CD4-positive, alpha-beta T cell (primary cell): Measurements from ENCODE around the gene LMOD1. TPM values are rescaled to one million over a fixed set of nuclear protein-coding genes. Genes with fewer than 3 reads are reported as not detected.

ENCODE experiments used
- ATAC-seq: fragments of 200-7000 bp; cut with Tn5 transposase; one replicate; pipeline ENCODE4 v1.10.0; 2022; ENCODE audit warnings: mild to moderate bottlenecking; ENCODE audit not compliant: poor library complexity
- CTCF ChIA-PET: fragments of 350-600 bp; sonication (Branson Sonifier 250); formaldehyde crosslinking; loops from one replicate; lab custom pipeline; 2021; ENCODE audit warnings: antibody characterized with exemption, inconsistent platforms; lab: Charles Lee
- POLR2A ChIA-PET: fragments of 350-600 bp; sonication (Branson Sonifier 250); formaldehyde crosslinking; loops from one replicate; lab custom pipeline; 2021; ENCODE audit warnings: antibody characterized with exemption, inconsistent platforms; lab: Charles Lee
- DNase-seq, 14 experiments: peaks; one replicate each; pipeline ENCODE4 v3.0.0-alpha.2; 2013 to 2020; ENCODE audit warnings: mixed read lengths in 2 of 14
- H3K27ac ChIP-seq, 2 donors: one replicate each; pipeline versions ENCODE4 v1.5.1 to v1.7.0; 2013; ENCODE audit warnings: low read length in 2 of 2, low read depth in 1 of 2, mild to moderate bottlenecking in 1 of 2
- H3K27me3 ChIP-seq, 2 experiments: 1 replicate in 1 of 2; 2 replicates in 1 of 2; pipeline versions ENCODE4 v1.6.1 to v1.7.0; 2013; ENCODE audit warnings: low read length in 2 of 2, control low read depth in 1 of 2, mild to moderate bottlenecking in 1 of 2, moderate library complexity in 1 of 2; ENCODE audit not compliant: insufficient read depth in 2 of 2, control insufficient read depth in 1 of 2
- H3K36me3 ChIP-seq: one replicate; pipeline ENCODE4 v1.6.1; 2013; ENCODE audit warnings: low read length, control low read depth; ENCODE audit not compliant: insufficient read depth
- H3K4me1 ChIP-seq: one replicate; pipeline ENCODE4 v1.6.1; 2013; ENCODE audit warnings: low read length, control low read depth; ENCODE audit not compliant: insufficient read depth
- H3K4me3 ChIP-seq: one replicate; pipeline ENCODE4 v1.5.1; 2013; ENCODE audit warnings: mild to moderate bottlenecking, low read length, moderate library complexity
- H3K9me3 ChIP-seq, 2 experiments: 1 replicate in 1 of 2; 2 replicates in 1 of 2; pipeline versions ENCODE4 v1.6.1 to v1.7.0; 2013; ENCODE audit warnings: low read length in 2 of 2, mild to moderate bottlenecking in 2 of 2, control low read depth in 1 of 2, moderate library complexity in 1 of 2; ENCODE audit not compliant: control insufficient read depth in 1 of 2, insufficient read depth in 1 of 2
- H3K27ac Mint-ChIP-seq: one replicate; pipeline ENCODE4 v1.8.0; 2020; ENCODE audit warnings: mixed read lengths
- H3K27me3 Mint-ChIP-seq: one replicate; pipeline ENCODE4 v1.8.0; 2021; ENCODE audit warnings: mixed read lengths
- H3K36me3 Mint-ChIP-seq: one replicate; pipeline ENCODE4 v1.8.0; 2021; ENCODE audit warnings: low read depth, mixed read lengths
- H3K4me1 Mint-ChIP-seq: one replicate; pipeline ENCODE4 v1.8.0; 2021; ENCODE audit warnings: low read depth, mixed read lengths
- H3K4me3 Mint-ChIP-seq: one replicate; pipeline ENCODE4 v1.8.0; 2020; ENCODE audit warnings: mild to moderate bottlenecking, mixed read lengths
- H3K9me3 Mint-ChIP-seq: one replicate; pipeline ENCODE4 v1.8.0; 2020; ENCODE audit warnings: mixed read lengths
- intact Hi-C, 2 experiments: fragments of 100-400 bp; cut with DNase I in 1 of 2; cut with micrococcal nuclease in 1 of 2; formaldehyde crosslinking; loops; one replicate each; pipeline versions ENCODE4 v1.15.1 to v1.9.0; 2023 to 2025; cut with DNase I, micrococcal nuclease
- total RNA-seq, 174 experiments: library from RNA in 2 of 174; stranded (reverse) in 2 of 174; gene quantifications; one replicate each; pipeline ENCODE4 v1.2.3 and lab custom pipeline; 2021 to 2026
- TF ChIP-seq, protein P1 (sequence below): fragments of 200-600 bp; IDR thresholded peaks from one replicate; pipeline ENCODE4 v1.8.0; 2022; ENCODE audit warnings: antibody characterized with exemption, mild to moderate bottlenecking

LMOD1 gene
- total RNA-seq, 2 experiments from 2014 or later = not detected

DNA sequence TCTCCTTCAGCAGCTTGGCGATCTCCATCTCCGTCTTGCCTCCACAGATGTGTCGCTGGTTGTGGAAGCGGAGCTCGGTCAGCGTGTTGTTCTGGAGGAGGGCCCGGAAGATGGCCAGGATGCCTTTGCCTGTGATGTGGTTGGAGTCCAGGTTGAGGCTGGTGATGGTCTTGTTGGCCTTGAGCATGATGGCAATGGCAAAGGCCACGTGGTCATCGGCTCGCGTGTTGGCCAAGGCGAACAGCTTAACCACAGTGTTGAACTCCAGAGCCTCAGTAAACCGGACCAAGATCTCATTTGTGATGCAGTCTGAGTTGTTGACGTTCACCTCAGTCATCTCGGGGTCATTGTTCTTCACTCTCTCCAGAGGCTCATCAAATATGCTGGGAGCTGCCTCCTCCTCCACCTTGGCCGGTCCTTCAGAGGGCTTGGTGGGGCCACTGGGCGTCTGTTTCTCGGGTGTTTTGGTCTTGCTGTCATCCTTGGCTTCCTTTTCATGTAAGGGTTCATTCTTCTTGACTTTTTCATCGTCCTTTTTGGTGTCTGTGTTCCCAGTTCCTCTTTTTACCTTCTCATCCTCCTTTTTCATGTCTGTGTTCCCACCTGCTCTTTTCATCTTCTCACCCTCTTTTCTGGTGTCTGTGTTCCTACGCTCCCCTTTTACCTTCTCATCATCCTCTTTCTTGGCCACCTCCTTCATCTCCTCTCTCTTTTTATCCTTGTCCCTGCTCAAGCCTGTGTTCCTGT is 46.5 kb downstream of the LMOD1 start:
- Histone ChIP-seq H3K4me3 (no peak overlapping the region), H3K36me3 (no peaks in the 10 kb centered on the region), H3K27ac (no peak overlapping the region), H3K4me1 (peaks cover 9% of the 10 kb centered on the region), H3K9me3 (no peaks in the 10 kb centered on the region), H3K27me3 (no peaks in the 10 kb centered on the region)
- Mint-ChIP-seq H3K27me3 (peaks cover 11% of the 10 kb centered on the region), H3K27ac (no peak overlapping the region), H3K9me3 (no peaks in the 10 kb centered on the region), H3K36me3 (no peaks in the 10 kb centered on the region), H3K4me1 (peaks cover 7% of the 10 kb centered on the region), H3K4me3 (no peak overlapping the region)
- TF ChIP-seq, protein P1, sequence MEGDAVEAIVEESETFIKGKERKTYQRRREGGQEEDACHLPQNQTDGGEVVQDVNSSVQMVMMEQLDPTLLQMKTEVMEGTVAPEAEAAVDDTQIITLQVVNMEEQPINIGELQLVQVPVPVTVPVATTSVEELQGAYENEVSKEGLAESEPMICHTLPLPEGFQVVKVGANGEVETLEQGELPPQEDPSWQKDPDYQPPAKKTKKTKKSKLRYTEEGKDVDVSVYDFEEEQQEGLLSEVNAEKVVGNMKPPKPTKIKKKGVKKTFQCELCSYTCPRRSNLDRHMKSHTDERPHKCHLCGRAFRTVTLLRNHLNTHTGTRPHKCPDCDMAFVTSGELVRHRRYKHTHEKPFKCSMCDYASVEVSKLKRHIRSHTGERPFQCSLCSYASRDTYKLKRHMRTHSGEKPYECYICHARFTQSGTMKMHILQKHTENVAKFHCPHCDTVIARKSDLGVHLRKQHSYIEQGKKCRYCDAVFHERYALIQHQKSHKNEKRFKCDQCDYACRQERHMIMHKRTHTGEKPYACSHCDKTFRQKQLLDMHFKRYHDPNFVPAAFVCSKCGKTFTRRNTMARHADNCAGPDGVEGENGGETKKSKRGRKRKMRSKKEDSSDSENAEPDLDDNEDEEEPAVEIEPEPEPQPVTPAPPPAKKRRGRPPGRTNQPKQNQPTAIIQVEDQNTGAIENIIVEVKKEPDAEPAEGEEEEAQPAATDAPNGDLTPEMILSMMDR = no peak
- ATAC-seq = no peak
- no peak for DNase-seq
- ChIA-PET CTCF (interaction anchor here (0.6 kb wide), 1 partner anchor 78 kb away, joined by 3 read pairs; no protein-coding TSS in a partner anchor), POLR2A (no interaction called here)
- intact Hi-C loops = loop anchor here (5.0 kb wide), 2 partner anchors 57 to 237 kb away; partner anchors contain the start of gene TIMM17A (in 2 of the 2)

DNA sequence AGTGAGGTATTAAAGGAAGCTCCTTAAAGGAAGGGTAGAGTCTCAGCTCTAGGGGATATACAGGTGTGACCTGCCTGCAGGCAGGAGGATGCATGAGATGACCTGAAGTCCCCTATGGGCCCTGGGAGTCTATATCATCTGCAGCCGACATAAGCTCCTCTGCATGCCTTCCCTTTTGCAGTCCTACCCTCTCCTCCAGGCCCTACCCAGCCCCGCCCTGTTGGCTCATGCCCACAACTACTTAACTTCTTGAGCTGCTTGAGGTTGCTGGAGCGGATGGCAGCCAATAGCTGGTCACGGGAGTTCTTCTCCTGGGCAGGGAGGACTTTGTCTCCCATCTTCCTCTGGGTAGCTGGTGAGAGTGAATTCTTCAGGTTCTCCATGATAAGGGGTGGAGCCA is 47.4 kb downstream of the LMOD1 start:
- Histone ChIP-seq H3K27ac (no peak overlapping the region), H3K4me1 (peaks cover 9% of the 10 kb centered on the region), H3K27me3 (no peaks in the 10 kb centered on the region), H3K4me3 (no peak overlapping the region), H3K9me3 (no peaks in the 10 kb centered on the region), H3K36me3 (no peaks in the 10 kb centered on the region)
- Mint-ChIP-seq H3K4me3 (no peak overlapping the region), H3K4me1 (peaks cover 7% of the 10 kb centered on the region), H3K27me3 (peaks cover 19% of the 10 kb centered on the region), H3K9me3 (no peaks in the 10 kb centered on the region), H3K27ac (no peak overlapping the region), H3K36me3 (no peaks in the 10 kb centered on the region)
- DNase-seq (no peak), ATAC-seq (no peak)
- POLR2A ChIA-PET = no interaction called here
- CTCF ChIA-PET = no interaction called here
- TF ChIP-seq, protein P1 = no peak
- intact Hi-C loops = loop anchor here (5.0 kb wide), 2 partner anchors 58 to 238 kb away; partner anchors contain the start of gene TIMM17A (in 2 of the 2)

DNA sequence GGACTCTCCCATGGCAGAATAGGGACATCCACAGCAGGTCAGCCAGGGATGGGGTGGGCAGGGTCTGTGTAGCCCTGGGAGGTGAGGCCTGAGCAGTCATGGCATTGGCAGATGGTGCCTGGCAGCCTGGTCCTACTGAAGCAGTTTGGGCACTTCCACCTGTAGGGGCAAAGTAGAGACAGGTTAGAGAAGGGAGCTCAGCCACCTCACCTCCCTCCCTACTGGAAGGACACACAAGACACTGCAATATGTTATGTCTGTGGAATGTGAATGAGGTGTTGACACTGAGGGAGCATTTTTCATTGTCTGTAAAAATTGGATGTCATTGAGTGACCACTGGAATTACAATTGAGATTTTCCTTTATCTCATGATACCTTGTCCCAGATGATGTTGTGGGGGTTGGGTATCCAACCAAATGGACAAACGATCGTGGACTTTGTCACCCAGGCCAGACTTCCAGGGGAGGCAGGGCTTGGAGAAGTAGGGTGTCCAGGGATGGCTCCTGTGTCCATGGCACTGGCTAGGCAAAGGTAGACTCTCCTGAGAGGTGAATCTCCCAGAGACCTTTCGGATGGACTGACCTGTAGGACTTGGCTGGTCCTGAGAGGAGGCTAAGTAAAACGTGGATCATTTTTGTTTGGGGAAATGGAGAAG is 48.0 kb downstream of the LMOD1 start:
- Histone ChIP-seq H3K27me3 (no peaks in the 10 kb centered on the region), H3K4me3 (no peak overlapping the region), H3K9me3 (no peaks in the 10 kb centered on the region), H3K27ac (no peak overlapping the region), H3K36me3 (no peaks in the 10 kb centered on the region), H3K4me1 (peaks cover 9% of the 10 kb centered on the region)
- DNase-seq (no peak), ATAC-seq (no peak)
- TF ChIP-seq, protein P1 = no peak
- H3K4me1 Mint-ChIP-seq = peaks cover 7% of the 10 kb centered on the region
- no peak overlapping the region for H3K27ac Mint-ChIP-seq
- peaks cover 25% of the 10 kb centered on the region for H3K27me3 Mint-ChIP-seq
- no peaks in the 10 kb centered on the region for H3K36me3 Mint-ChIP-seq
- H3K9me3 Mint-ChIP-seq = no peaks in the 10 kb centered on the region
- ChIA-PET POLR2A (no interaction called here), CTCF (no interaction called here)
- no peak overlapping the region for H3K4me3 Mint-ChIP-seq
- intact Hi-C loops = loop anchor here (5.0 kb wide), 2 partner anchors 59 to 239 kb away; partner anchors contain the start of gene TIMM17A (in 2 of the 2)
